HEK293 (cell line): ENCODE measurements around the gene ELMO1.

Experiments used
- CTCF ChIP-seq: fragments of 450-650 bp; formaldehyde crosslinking; IDR thresholded peaks from 2 replicates; pipeline ENCODE4 v1.5.1; 2016; ENCODE audit warnings: missing biosample characterization, missing genetic modification characterization
- ZFP37 ChIP-seq: fragments of 450-650 bp; formaldehyde crosslinking; IDR thresholded peaks from 2 replicates; pipeline ENCODE4 v1.5.1; 2016; ENCODE audit warnings: missing biosample characterization, missing genetic modification characterization
- ZNF132 ChIP-seq: fragments of 450-650 bp; formaldehyde crosslinking; IDR thresholded peaks from 2 replicates; pipeline ENCODE4 v1.5.1; 2017; ENCODE audit warnings: missing biosample characterization, missing genetic modification characterization, borderline replicate concordance
- ZNF140 ChIP-seq: fragments of 450-650 bp; formaldehyde crosslinking; IDR thresholded peaks from 2 replicates; pipeline ENCODE4 v1.5.1; 2016; ENCODE audit warnings: missing biosample characterization, missing genetic modification characterization
- ZNF214 ChIP-seq: fragments of 450-650 bp; formaldehyde crosslinking; IDR thresholded peaks from 2 replicates; pipeline ENCODE4 v1.5.1; 2017; ENCODE audit warnings: missing biosample characterization, mild to moderate bottlenecking, missing genetic modification characterization, borderline replicate concordance
- ZNF280D ChIP-seq: fragments of 450-650 bp; formaldehyde crosslinking; IDR thresholded peaks from 2 replicates; pipeline ENCODE4 v1.5.1; 2016; ENCODE audit warnings: missing biosample characterization, missing genetic modification characterization
- ZNF555 ChIP-seq: fragments of 450-650 bp; formaldehyde crosslinking; conservative IDR thresholded peaks from 2 replicates; pipeline ENCODE4 v1.5.1; 2017; ENCODE audit warnings: missing biosample characterization, mild to moderate bottlenecking, missing genetic modification characterization, inconsistent platforms
- ZNF768 ChIP-seq: fragments of 450-650 bp; formaldehyde crosslinking; IDR thresholded peaks from 2 replicates; pipeline ENCODE4 v1.5.1; 2018; ENCODE audit warnings: missing biosample characterization, mild to moderate bottlenecking, missing genetic modification characterization
- ZNF837 ChIP-seq: fragments of 450-650 bp; formaldehyde crosslinking; IDR thresholded peaks from 2 replicates; pipeline ENCODE4 v1.5.1; 2016; ENCODE audit warnings: missing biosample characterization, missing genetic modification characterization
- TF ChIP-seq, protein P1 (sequence below): sonication (generic); formaldehyde crosslinking; IDR thresholded peaks from 2 replicates; pipeline ENCODE4 v1.8.1; 2022; ENCODE audit warnings: mild to moderate bottlenecking, moderate library complexity, missing genetic modification reagents
- TF ChIP-seq, protein P2 (sequence below): fragments of 450-650 bp; formaldehyde crosslinking; IDR thresholded peaks from 2 replicates; pipeline ENCODE4 v1.5.1; 2016; ENCODE audit warnings: missing biosample characterization, missing genetic modification characterization
- TF ChIP-seq, protein P3 (sequence below): fragments of 450-650 bp; formaldehyde crosslinking; IDR thresholded peaks from 2 replicates; pipeline ENCODE4 v1.5.1; 2016; ENCODE audit warnings: missing biosample characterization, missing genetic modification characterization, low read depth

- TF ChIP-seq, protein P1, sequence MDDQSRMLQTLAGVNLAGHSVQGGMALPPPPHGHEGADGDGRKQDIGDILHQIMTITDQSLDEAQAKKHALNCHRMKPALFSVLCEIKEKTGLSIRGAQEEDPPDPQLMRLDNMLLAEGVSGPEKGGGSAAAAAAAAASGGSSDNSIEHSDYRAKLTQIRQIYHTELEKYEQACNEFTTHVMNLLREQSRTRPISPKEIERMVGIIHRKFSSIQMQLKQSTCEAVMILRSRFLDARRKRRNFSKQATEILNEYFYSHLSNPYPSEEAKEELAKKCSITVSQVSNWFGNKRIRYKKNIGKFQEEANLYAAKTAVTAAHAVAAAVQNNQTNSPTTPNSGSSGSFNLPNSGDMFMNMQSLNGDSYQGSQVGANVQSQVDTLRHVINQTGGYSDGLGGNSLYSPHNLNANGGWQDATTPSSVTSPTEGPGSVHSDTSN (CRISPR knock-in tag), result no peak
- TF ChIP-seq CTCF (tag by site-specific recombination) (peak; percentile 42; the same call in 1 of the 2 replicates), ZNF280D (tag by site-specific recombination) (no peak), ZNF555 (no peak), ZNF214 (tag by site-specific recombination) (no peak), ZNF132 (no peak), ZNF837 (tag by site-specific recombination) (no peak), ZNF140 (tag by site-specific recombination) (no peak), ZFP37 (tag by site-specific recombination) (no peak), ZNF768 (tag by site-specific recombination) (no peak)
- TF ChIP-seq, protein P2, sequence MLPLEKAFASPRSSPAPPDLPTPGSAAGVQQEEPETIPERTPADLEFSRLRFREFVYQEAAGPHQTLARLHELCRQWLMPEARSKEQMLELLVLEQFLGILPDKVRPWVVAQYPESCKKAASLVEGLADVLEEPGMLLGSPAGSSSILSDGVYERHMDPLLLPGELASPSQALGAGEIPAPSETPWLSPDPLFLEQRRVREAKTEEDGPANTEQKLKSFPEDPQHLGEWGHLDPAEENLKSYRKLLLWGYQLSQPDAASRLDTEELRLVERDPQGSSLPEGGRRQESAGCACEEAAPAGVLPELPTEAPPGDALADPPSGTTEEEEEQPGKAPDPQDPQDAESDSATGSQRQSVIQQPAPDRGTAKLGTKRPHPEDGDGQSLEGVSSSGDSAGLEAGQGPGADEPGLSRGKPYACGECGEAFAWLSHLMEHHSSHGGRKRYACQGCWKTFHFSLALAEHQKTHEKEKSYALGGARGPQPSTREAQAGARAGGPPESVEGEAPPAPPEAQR (tag by site-specific recombination), result no peak
- TF ChIP-seq, protein P3, sequence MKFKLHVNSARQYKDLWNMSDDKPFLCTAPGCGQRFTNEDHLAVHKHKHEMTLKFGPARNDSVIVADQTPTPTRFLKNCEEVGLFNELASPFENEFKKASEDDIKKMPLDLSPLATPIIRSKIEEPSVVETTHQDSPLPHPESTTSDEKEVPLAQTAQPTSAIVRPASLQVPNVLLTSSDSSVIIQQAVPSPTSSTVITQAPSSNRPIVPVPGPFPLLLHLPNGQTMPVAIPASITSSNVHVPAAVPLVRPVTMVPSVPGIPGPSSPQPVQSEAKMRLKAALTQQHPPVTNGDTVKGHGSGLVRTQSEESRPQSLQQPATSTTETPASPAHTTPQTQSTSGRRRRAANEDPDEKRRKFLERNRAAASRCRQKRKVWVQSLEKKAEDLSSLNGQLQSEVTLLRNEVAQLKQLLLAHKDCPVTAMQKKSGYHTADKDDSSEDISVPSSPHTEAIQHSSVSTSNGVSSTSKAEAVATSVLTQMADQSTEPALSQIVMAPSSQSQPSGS (tag by site-specific recombination), result no peak
Measured at GRCh38 chr7:36986948-36987724, 461.5 kb downstream of the ELMO1 start.
